ENCODE data around the gene TP53TG5. TPM values are rescaled to one million over a fixed set of nuclear protein-coding genes. Genes with fewer than 3 reads are reported as not detected.

The TP53TG5 gene
- total RNA-seq, 2 experiments from 2014 or later, result 0.29 TPM; not detected in 1

- Mint-ChIP-seq H3K4me3 (no peak overlapping the region), H3K4me1 (ENCODE audit: low read depth) (peaks cover 5% of the 10 kb centered on the region), H3K27ac (no peak overlapping the region), H3K9me3 (peaks cover 22% of the 10 kb centered on the region), H3K27me3 (peaks cover 4% of the 10 kb centered on the region), H3K36me3 (ENCODE audit: low read depth) (peaks cover 32% of the 10 kb centered on the region)
- ATAC-seq, result no peak
- ChIA-PET CTCF (interaction anchor here (0.8 kb wide), 1 partner anchor 36 kb away, joined by 4 read pairs; no protein-coding TSS in a partner anchor), POLR2A (no interaction called here)
- intact Hi-C loops (cut with micrococcal nuclease), result no loop called here
- no peak for TF ChIP-seq CTCF (IDR thresholded peaks at IDR 0.05)
- no peak for DNase-seq
Measured at GRCh38 chr20:45400346-45401031, 22.4 kb upstream of the TP53TG5 start.

GRCh38 chr20:45399018-45399417, 20.9 kb upstream of the TP53TG5 start:
- TF ChIP-seq CTCF (IDR thresholded peaks at IDR 0.05), result no peak
- DNase-seq (no peak), ATAC-seq (no peak)
- no peaks in the 10 kb centered on the region for H3K4me1 Mint-ChIP-seq (ENCODE audit: low read depth)
- POLR2A ChIA-PET, result no interaction called here
- peaks cover 22% of the 10 kb centered on the region for H3K9me3 Mint-ChIP-seq
- CTCF ChIA-PET, result interaction anchor here (1.0 to 1.2 kb wide), 2 partner anchors 25 to 105 kb away, joined by 4 to 9 read pairs; no protein-coding TSS in a partner anchor
- peaks cover 31% of the 10 kb centered on the region for H3K36me3 Mint-ChIP-seq (ENCODE audit: low read depth)
- no peaks in the 10 kb centered on the region for H3K27me3 Mint-ChIP-seq
- H3K27ac Mint-ChIP-seq, result no peak overlapping the region
- H3K4me3 Mint-ChIP-seq, result no peak overlapping the region
- intact Hi-C loops (cut with micrococcal nuclease), result no loop called here

GRCh38 chr20:45395114-45395415, 16.9 kb upstream of the TP53TG5 start:
- Mint-ChIP-seq H3K4me3 (no peak overlapping the region), H3K27me3 (no peaks in the 10 kb centered on the region), H3K36me3 (ENCODE audit: low read depth) (peaks cover 10% of the 10 kb centered on the region), H3K27ac (no peak overlapping the region), H3K9me3 (peaks cover 5% of the 10 kb centered on the region), H3K4me1 (ENCODE audit: low read depth) (peaks cover 10% of the 10 kb centered on the region)
- ChIA-PET POLR2A (interaction anchor here (0.6 kb wide), 1 partner anchor 315 kb away, joined by 3 read pairs; no protein-coding TSS in a partner anchor), CTCF (interaction anchor here (1.0 to 3.7 kb wide), 3 partner anchors 19 to 42 kb away, joined by 3 to 14 read pairs (median 13); no protein-coding TSS in a partner anchor)
- intact Hi-C loops (cut with micrococcal nuclease), result no loop called here
- no peak for DNase-seq
- no peak for ATAC-seq
- TF ChIP-seq CTCF (IDR thresholded peaks at IDR 0.05), result no peak

- Mint-ChIP-seq H3K9me3 (no peaks in the 10 kb centered on the region), H3K36me3 (ENCODE audit: low read depth) (peaks cover 4% of the 10 kb centered on the region), H3K4me1 (ENCODE audit: low read depth) (peaks cover 10% of the 10 kb centered on the region), H3K27ac (no peak overlapping the region), H3K27me3 (no peaks in the 10 kb centered on the region), H3K4me3 (no peak overlapping the region)
- intact Hi-C loops (cut with micrococcal nuclease), result no loop called here
- ATAC-seq (no peak), DNase-seq (no peak)
- CTCF ChIA-PET, result interaction anchor here (1.0 to 3.7 kb wide), 3 partner anchors 19 to 42 kb away, joined by 3 to 14 read pairs (median 13); no protein-coding TSS in a partner anchor
- POLR2A ChIA-PET, result interaction anchor here (0.6 to 1.4 kb wide), 2 partner anchors 23 to 316 kb away, joined by 3 read pairs; no protein-coding TSS in a partner anchor
- TF ChIP-seq CTCF (IDR thresholded peaks at IDR 0.05), result no peak
Measured at GRCh38 chr20:45394221-45395113, 16.3 kb upstream of the TP53TG5 start.

Data from activated CD8-positive, alpha-beta T cell treated with anti-CD3 and anti-CD28 coated beads for 36 hours (primary cell).